ENCODE measurements around the gene SLC9A9. TPM values are rescaled to one million over a fixed set of nuclear protein-coding genes. Genes with fewer than 3 reads are reported as not detected.

SLC9A9 gene
- total RNA-seq, 1 experiment from 2014 or later: 0.20 TPM

DNA sequence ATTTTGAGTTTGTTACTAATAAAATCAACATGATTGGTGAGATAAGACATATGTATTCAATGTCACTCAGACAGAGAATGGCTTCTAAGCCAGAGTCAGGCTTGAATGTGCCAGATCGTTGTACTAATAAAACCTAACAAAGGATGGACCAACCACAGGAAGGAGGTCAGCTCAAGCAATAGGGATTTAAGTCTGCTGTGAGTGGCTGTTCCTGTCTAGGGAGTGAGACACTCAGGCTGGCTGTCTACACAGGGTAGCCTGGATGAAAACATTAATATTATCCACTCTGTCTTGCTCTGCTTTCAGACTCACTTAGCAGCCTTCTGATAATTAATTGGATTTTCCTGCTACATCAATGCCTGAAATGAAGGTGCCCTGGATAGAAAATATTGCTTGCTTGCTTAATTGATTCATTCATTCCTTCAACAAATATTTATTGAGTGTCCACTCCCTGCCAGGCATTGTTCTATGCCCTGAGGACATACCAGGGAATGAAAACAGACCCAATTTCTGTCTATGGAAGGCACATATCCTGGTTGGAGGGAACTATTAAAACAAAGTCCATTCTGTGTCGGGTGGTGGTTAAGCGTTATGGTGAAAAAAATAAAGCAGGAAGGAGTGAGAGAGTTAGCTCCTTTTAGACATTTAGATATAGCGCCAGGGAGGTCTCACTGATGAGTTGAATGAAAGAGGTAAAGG is 489.3 kb downstream of the SLC9A9 start:
- no peak for DNase-seq
- no peaks in the 10 kb centered on the region for H3K9me3 ChIP-seq

DNA sequence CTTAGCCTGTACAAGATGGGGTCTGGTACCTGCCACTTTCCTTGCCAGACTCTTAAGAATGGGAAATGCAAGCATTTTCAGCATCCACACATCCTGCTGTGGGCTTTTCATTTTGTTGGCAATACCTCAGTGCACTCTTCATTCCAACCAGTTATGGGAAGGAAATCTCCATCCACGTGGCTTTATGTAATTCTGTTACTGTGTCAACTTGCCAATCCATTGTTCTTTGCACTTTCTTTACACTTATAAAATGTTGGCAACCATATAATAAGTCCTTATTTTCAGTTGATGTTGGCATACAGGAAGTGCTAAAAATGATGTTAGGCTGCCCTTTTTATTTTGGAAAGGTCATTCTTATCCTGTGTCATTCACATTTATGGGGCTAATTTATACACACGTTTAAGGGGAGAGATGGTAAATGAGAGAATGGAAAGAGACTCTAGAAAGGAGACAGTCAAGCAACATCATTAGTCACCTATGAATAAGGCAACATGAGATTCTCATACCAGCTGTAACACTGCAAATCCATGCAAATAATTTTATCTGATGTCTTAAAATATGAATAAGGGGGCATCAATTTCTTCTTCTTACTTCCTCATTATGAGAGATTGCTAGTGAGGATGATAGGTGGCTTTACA is 490.0 kb downstream of the SLC9A9 start:
- no peaks in the 10 kb centered on the region for H3K36me3 ChIP-seq
- no peak overlapping the region for H3K4me3 ChIP-seq
- H3K27me3 ChIP-seq: no peaks in the 10 kb centered on the region
- no peaks in the 10 kb centered on the region for H3K9me3 ChIP-seq
- no peak for DNase-seq

More for the DNA sequence above, 489.3 kb downstream of the SLC9A9 start:
- Histone ChIP-seq H3K4me3 (no peak overlapping the region), H3K27me3 (no peaks in the 10 kb centered on the region), H3K36me3 (no peaks in the 10 kb centered on the region)

- Histone ChIP-seq H3K9me3 (no peaks in the 10 kb centered on the region), H3K27me3 (no peaks in the 10 kb centered on the region), H3K4me3 (no peak overlapping the region), H3K36me3 (no peaks in the 10 kb centered on the region)
- DNase-seq: no peak
Observed at GRCh38 chr3:143357700-143358099, 490.6 kb downstream of the SLC9A9 start.

DNA sequence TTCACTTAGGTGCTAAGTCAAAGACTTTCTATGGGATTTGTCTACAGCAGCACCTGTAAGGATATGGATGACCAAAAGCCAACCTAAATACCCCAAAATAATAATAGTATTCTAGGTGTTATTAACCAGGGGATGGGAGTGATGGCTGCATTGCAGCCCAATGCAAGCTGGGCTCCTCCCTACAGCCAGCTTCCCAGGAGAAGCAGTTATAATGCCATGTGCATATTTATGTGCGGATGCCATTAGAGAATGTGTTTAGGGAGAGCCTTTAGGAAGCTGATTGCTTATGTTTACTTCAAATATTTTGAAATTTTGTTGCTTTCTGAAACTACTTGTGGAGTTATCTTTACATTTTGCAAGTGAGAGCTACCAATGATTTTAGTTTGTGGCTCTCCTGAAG is 491.4 kb downstream of the SLC9A9 start:
- Histone ChIP-seq H3K9me3 (no peaks in the 10 kb centered on the region), H3K4me3 (no peak overlapping the region), H3K27me3 (no peaks in the 10 kb centered on the region), H3K36me3 (no peaks in the 10 kb centered on the region)
- DNase-seq: no peak

- Histone ChIP-seq H3K9me3 (no peaks in the 10 kb centered on the region), H3K27me3 (no peaks in the 10 kb centered on the region), H3K36me3 (no peaks in the 10 kb centered on the region), H3K4me3 (no peak overlapping the region)
- no peak for DNase-seq
Observed at GRCh38 chr3:143354342-143354741, 493.9 kb downstream of the SLC9A9 start.

DNA sequence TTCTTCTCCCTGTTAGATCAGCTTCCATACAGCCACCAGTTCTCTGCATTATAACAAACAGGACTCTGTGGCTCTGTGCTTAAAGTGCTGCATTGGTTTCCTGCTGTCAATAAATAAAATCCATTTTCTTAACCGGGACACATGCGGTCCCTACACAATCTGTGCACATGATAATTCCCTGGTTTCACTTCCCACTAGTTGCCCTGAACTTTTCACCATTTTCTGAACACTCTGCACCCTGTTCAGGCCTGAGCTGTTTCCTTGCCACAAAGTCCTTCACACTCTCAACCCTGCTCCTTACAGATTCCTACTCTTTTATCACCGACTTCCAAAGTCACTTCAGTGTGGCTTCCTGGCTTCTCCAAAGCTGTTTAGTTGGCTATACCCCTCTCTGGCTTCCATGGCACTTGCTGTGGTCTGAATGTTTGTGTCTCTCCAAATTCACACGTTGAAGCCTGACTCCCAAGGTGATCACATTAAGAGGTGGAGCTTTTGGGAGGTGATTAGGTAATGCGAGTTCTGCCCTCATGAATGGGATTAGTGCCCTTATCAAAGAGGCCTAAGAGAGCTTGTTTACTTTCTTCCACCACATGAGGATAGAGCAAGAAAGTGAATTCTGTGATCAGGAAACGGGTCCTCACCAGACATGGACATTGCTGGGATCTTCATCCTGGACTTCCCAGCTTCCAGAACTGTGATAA is 495.3 kb downstream of the SLC9A9 start:
- no peak for DNase-seq
- Histone ChIP-seq H3K9me3 (no peaks in the 10 kb centered on the region), H3K36me3 (no peaks in the 10 kb centered on the region), H3K4me3 (no peak overlapping the region), H3K27me3 (no peaks in the 10 kb centered on the region)

DNA sequence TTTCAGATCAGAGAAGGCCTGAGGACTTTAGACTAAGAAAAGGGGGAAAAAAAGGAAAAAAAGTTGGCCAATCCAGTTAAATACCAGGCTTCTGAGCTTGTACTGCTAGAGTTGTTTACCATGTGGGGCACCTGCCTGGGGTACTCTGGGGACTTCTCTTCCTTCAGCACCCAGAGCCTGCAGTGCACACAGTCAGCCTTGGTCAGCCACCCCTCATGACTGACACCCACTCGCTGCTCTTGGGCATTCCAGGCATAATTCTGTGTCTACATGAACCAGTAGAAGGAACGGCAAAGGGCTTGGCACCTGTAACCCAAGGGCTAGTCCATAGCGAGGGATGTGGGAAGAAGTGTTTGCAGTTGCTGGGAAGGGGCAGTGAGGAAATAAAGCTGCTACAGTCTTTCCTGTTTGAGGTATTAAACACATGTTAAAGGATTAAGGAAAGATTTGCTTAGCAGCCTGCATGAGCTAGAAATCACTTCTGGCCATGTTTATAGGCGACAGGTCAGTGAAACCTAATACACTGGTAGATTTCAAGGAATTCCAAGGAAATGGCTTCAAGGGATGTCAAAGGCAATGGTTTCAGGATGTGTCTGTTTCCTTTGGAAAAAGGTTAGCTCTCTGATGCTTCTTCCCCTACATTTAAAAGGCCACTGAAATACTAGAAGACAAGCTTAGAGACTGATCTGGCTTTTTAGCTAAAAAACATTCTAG is 496.2 kb downstream of the SLC9A9 start:
- no peak for DNase-seq
- Histone ChIP-seq H3K27me3 (no peaks in the 10 kb centered on the region), H3K9me3 (no peaks in the 10 kb centered on the region), H3K4me3 (no peak overlapping the region), H3K36me3 (no peaks in the 10 kb centered on the region)

DNA sequence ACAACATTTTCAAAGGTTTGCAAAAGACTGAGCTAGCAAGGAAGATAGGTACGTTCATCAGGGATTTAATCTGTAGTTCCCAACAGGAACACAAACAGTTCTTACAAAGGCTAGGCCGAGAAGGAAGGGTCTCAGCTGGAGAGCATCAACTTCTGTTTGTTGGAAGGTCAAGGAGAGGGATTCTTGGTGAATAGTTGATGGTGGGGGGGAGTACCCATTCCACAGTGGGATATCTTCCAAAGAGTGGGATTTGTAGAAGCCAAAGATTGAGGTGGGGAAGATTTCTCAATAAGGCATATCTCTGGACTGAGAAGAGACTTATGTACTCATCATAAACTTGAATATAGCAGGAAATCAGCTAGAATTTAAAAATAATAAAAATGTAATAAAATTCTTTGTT is 496.9 kb downstream of the SLC9A9 start:
- H3K36me3 ChIP-seq: no peaks in the 10 kb centered on the region
- no peaks in the 10 kb centered on the region for H3K27me3 ChIP-seq
- no peak overlapping the region for H3K4me3 ChIP-seq
- DNase-seq: no peak
- no peaks in the 10 kb centered on the region for H3K9me3 ChIP-seq

- no peak overlapping the region for H3K4me3 ChIP-seq
- no peak for DNase-seq
- H3K9me3 ChIP-seq: no peaks in the 10 kb centered on the region
- no peaks in the 10 kb centered on the region for H3K27me3 ChIP-seq
- no peaks in the 10 kb centered on the region for H3K36me3 ChIP-seq
Observed at GRCh38 chr3:143349455-143349854, 498.8 kb downstream of the SLC9A9 start.

- DNase-seq: no peak
- no peaks in the 10 kb centered on the region for H3K9me3 ChIP-seq
Observed at GRCh38 chr3:143348486-143349327, 499.6 kb downstream of the SLC9A9 start.

DNA sequence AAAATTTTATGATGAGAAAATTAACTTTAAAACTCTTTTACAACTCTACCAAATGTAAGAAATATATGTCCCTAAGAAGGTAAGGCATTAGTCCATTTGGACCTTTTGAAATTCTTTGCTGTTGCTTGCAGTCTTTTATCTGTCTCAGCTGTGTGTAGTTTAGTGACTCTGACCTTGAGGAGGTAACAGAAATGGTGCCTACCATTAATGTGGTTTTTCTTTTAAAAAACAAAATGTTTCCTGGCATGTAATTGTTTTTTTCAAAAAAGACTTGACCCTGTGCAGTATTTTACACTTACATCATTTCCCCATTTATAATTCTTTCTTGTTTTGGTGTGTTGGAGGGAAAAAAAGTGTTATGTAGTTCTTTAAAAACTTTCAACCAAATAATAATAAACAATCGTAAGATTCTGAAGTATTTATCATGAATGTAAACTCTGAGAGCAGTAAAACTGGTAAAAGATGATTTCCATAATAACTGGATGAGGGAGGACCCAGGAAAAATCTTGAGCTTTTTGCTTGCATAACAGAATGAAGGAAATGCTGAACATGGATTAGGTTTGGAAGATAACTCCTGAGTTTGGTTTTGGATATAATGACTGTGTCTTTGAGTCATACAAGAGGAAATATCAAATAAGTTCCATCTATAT is 503.6 kb downstream of the SLC9A9 start:
- no peak for DNase-seq
- Histone ChIP-seq H3K27me3 (no peaks in the 10 kb centered on the region; the same call in 1 of the 2 replicates), H3K4me3 (no peak overlapping the region), H3K9me3 (no peaks in the 10 kb centered on the region), H3K36me3 (no peaks in the 10 kb centered on the region)

More at GRCh38 chr3:143348486-143349327, 499.6 kb downstream of the SLC9A9 start:
- no peaks in the 10 kb centered on the region for H3K36me3 ChIP-seq
- no peaks in the 10 kb centered on the region for H3K27me3 ChIP-seq
- no peak overlapping the region for H3K4me3 ChIP-seq

DNA sequence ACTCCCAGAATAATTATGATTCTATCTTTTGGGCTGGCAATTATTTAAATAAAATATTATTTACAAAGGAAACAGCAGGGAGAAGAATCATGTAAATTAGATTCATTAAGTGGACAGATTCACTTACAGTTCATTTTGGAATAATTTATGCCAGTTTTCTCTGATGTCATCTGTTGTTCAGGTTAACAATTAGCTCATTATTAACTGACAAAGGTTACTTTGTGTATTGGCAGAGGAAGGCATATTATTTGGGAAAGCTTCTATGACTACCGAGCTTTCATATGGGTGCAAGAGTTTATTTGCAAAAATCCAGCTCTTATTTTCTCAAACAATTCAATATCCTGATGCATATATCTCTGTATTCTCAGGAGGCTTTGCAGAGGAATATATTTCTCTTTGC is 504.3 kb downstream of the SLC9A9 start:
- Histone ChIP-seq H3K27me3 (no peaks in the 10 kb centered on the region; the same call in 1 of the 2 replicates), H3K4me3 (no peak overlapping the region), H3K9me3 (no peaks in the 10 kb centered on the region), H3K36me3 (no peaks in the 10 kb centered on the region)
- no peak for DNase-seq

DNA sequence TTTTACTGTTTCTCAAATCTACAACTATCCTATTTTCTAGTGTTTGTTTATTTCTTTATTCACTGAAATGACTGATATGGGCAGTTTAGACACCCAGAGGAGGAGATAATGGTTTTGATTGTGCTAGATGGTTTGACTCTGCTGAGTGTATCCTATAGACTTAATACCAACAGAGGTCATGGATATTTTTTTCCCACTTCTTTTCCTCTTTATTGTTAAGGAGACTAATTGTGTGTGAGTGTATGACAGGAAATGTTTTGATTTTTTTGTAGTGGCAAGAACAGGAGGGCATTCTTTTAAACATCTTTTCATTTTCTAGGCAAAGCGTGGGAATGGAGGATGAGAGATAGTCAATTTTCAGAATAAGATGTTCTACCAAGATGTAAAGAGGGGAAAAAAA is 505.2 kb downstream of the SLC9A9 start:
- Histone ChIP-seq H3K4me3 (no peak overlapping the region), H3K27me3 (no peaks in the 10 kb centered on the region; the same call in 1 of the 2 replicates), H3K9me3 (no peaks in the 10 kb centered on the region), H3K36me3 (no peaks in the 10 kb centered on the region)
- DNase-seq: no peak

- no peak for DNase-seq
- peaks cover 2% of the 10 kb centered on the region; the same call in 1 of the 2 replicates for H3K9me3 ChIP-seq
- H3K36me3 ChIP-seq: no peaks in the 10 kb centered on the region
- H3K27me3 ChIP-seq: no peaks in the 10 kb centered on the region; the same call in 1 of the 2 replicates
- no peak overlapping the region for H3K4me3 ChIP-seq
Observed at GRCh38 chr3:143339451-143339850, 508.8 kb downstream of the SLC9A9 start.

GRCh38 chr3:143337387-143337786 is 510.9 kb downstream of the SLC9A9 start:
- no peak for DNase-seq
- Histone ChIP-seq H3K4me3 (no peak overlapping the region), H3K27me3 (no peaks in the 10 kb centered on the region), H3K36me3 (no peaks in the 10 kb centered on the region), H3K9me3 (peaks cover 2% of the 10 kb centered on the region; the same call in 1 of the 2 replicates)

GRCh38 chr3:143334231-143334630 is 514.0 kb downstream of the SLC9A9 start:
- Histone ChIP-seq H3K9me3 (peaks cover 2% of the 10 kb centered on the region; the same call in 1 of the 2 replicates), H3K36me3 (no peaks in the 10 kb centered on the region), H3K4me3 (no peak overlapping the region), H3K27me3 (no peaks in the 10 kb centered on the region)
- DNase-seq: no peak

Data from MG63 (cell line).